ENCODE measurements around the gene CBLC. TPM values are rescaled to one million over a fixed set of nuclear protein-coding genes. Genes with fewer than 3 reads are reported as not detected.
A peak's percentile ranks its signal among the peaks of the same experiment; 100 is the strongest.
"Not testable (repeated sequence)": the region's sequence is repeated elsewhere in the genome, so short reads cannot be mapped to it uniquely, and the experiment has no call there.

CBLC gene
- total RNA-seq, 1 donor from 2014 or later = 9.9 TPM

GRCh38 chr19:44762038-44762437 lies 15.7 kb upstream of the CBLC start:
- Histone ChIP-seq H3K4me3 (ENCODE audit: low read depth, low read length) (no peak overlapping the region), H3K27me3 (ENCODE audit: control insufficient read depth, insufficient read depth, low read length) (no peaks in the 10 kb centered on the region), H3K36me3 (ENCODE audit: control insufficient read depth, insufficient read depth, low read length) (peaks cover 6% of the 10 kb centered on the region)
- no peak for TF ChIP-seq CTCF (IDR thresholded peaks at IDR 0.05; ENCODE audit: insufficient read depth, low read length, poor library complexity, severe bottlenecking)
- DNase-seq (ENCODE audit: low read depth) = no peak

- TF ChIP-seq CTCF (IDR thresholded peaks at IDR 0.05; ENCODE audit: insufficient read depth, low read length, poor library complexity, severe bottlenecking) = no peak
- Histone ChIP-seq H3K36me3 (ENCODE audit: control insufficient read depth, insufficient read depth, low read length) (no peaks in the 10 kb centered on the region), H3K27me3 (ENCODE audit: control insufficient read depth, insufficient read depth, low read length) (no peaks in the 10 kb centered on the region), H3K4me3 (ENCODE audit: low read depth, low read length) (no peak overlapping the region)
- DNase-seq (ENCODE audit: low read depth) = no peak
These were observed 12.4 kb upstream of the CBLC start for GRCh38 chr19:44765033-44765948.

- no peak for TF ChIP-seq CTCF (IDR thresholded peaks at IDR 0.05; ENCODE audit: insufficient read depth, low read length, poor library complexity, severe bottlenecking)
- Histone ChIP-seq H3K36me3 (ENCODE audit: control insufficient read depth, insufficient read depth, low read length) (no peaks in the 10 kb centered on the region), H3K27me3 (ENCODE audit: control insufficient read depth, insufficient read depth, low read length) (no peaks in the 10 kb centered on the region), H3K4me3 (ENCODE audit: low read depth, low read length) (no peak overlapping the region)
- no peak for DNase-seq (ENCODE audit: low read depth)
These were observed 11.7 kb upstream of the CBLC start for GRCh38 chr19:44765949-44766335.

GRCh38 chr19:44767295-44768180 lies 10.2 kb upstream of the CBLC start:
- DNase-seq (ENCODE audit: low read depth) = no peak
- Histone ChIP-seq H3K4me3 (ENCODE audit: low read depth, low read length) (no peak overlapping the region), H3K27me3 (ENCODE audit: control insufficient read depth, insufficient read depth, low read length) (no peaks in the 10 kb centered on the region), H3K36me3 (ENCODE audit: control insufficient read depth, insufficient read depth, low read length) (no peaks in the 10 kb centered on the region)
- TF ChIP-seq CTCF (IDR thresholded peaks at IDR 0.05; ENCODE audit: insufficient read depth, low read length, poor library complexity, severe bottlenecking) = no peak

- no peak overlapping the region for H3K4me3 ChIP-seq (ENCODE audit: low read depth, low read length)
- DNase-seq (ENCODE audit: low read depth) = peak; percentile 77
- no peaks in the 10 kb centered on the region for H3K36me3 ChIP-seq (ENCODE audit: control insufficient read depth, insufficient read depth, low read length)
- no peaks in the 10 kb centered on the region for H3K27me3 ChIP-seq (ENCODE audit: control insufficient read depth, insufficient read depth, low read length)
- TF ChIP-seq CTCF (IDR thresholded peaks at IDR 0.05; ENCODE audit: insufficient read depth, low read length, poor library complexity, severe bottlenecking) = peak; percentile 77
These were observed 7.0 kb upstream of the CBLC start for GRCh38 chr19:44770550-44771257.

GRCh38 chr19:44772144-44772543 lies 5.5 kb upstream of the CBLC start:
- not testable (repeated sequence) for DNase-seq (ENCODE audit: low read depth); H3K27me3 ChIP-seq (ENCODE audit: control insufficient read depth, insufficient read depth, low read length); H3K4me3 ChIP-seq (ENCODE audit: low read depth, low read length); H3K36me3 ChIP-seq (ENCODE audit: control insufficient read depth, insufficient read depth, low read length)

Data from kidney epithelial cell (primary cell).